Tongue (tissue), 3 donors: ENCODE data around the gene LIN52. TPM values are rescaled to one million over a fixed set of nuclear protein-coding genes. Genes with fewer than 3 reads are reported as not detected.
A peak's percentile ranks its signal among the peaks of the same experiment; 100 is the strongest.

Source experiments
- DNase-seq: peaks from one replicate; pipeline ENCODE4 v3.0.0-alpha.2; 2015
- small RNA-seq: library from RNA; depleted of rRNA; stranded (forward); fragments of <200 nt; gene quantifications from one replicate; pipeline ENCODE3, GENCODE V24; 2014; ENCODE audit warnings: low replicate concordance
- total RNA-seq: library from RNA; depleted of rRNA; stranded (reverse); fragments of >200 nt; gene quantifications from one replicate; pipeline ENCODE4 v1.2.3, GENCODE V29; 2014

Gene LIN52
- total RNA-seq, 1 donor from 2014 or later, result 9.5 TPM

GRCh38 chr14:74237441-74237840 lies 152.7 kb downstream of the LIN52 start:
- DNase-seq, result no peak

GRCh38 chr14:74238974-74239847 lies 154.5 kb downstream of the LIN52 start, which contains the start of gene VSX2:
VSX2 (plus strand) TSS chr14:74239449; CDS start chr14:74239562, 113 bp downstream.
- no peak for DNase-seq

DNA sequence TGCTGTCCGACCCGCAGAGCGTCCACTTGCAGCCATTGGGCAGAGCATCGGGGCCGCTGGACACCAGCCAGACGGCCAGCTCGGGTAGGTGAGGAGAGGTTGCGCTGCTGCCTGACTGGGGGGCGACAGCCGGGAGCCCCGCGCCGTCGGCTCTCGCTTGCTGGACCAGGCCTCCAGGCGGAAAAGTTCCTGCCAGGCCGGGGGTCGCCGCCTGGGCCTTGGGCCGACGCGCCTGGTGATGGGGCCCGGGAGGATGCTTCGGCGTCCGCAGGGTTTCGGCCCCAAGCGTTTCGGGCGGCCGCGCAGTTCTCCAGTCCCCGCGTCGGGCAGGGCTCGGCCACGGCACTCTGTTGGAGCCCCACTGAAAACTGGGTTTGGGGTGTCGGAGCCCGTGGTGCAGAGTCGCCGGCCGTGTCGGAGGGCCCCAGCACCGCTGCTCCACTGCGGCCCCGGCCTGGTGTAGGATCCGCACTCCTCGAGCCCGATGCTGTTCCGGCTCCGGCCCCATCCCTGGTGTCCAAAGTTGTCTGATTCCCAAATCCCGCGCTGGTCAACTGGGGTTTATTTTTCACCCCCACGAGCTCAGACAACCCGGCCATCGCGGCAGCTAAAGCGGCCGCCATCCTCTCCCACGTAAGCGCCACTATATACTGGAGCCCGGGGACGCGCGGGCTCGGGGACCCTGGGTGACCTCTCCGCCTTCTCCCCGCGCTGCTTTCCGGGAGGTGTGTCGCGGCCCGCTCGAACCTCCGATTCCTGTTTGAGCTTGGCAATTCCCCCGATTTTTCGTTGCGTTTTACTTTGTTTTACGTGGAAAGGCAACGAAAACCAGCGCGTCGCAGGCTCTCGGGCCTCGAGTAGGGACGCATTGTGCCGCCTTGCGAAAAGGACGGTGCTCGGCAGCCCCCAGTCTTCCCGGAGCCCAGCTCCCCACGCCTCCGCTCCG lies 155.4 kb downstream of the LIN52 start:
- peak; percentile 32 for DNase-seq

- DNase-seq, result peak; percentile 35
These were observed 156.3 kb downstream of the LIN52 start for GRCh38 chr14:74240794-74241651.

GRCh38 chr14:74241652-74242017 lies 156.9 kb downstream of the LIN52 start:
- no peak for DNase-seq

DNA sequence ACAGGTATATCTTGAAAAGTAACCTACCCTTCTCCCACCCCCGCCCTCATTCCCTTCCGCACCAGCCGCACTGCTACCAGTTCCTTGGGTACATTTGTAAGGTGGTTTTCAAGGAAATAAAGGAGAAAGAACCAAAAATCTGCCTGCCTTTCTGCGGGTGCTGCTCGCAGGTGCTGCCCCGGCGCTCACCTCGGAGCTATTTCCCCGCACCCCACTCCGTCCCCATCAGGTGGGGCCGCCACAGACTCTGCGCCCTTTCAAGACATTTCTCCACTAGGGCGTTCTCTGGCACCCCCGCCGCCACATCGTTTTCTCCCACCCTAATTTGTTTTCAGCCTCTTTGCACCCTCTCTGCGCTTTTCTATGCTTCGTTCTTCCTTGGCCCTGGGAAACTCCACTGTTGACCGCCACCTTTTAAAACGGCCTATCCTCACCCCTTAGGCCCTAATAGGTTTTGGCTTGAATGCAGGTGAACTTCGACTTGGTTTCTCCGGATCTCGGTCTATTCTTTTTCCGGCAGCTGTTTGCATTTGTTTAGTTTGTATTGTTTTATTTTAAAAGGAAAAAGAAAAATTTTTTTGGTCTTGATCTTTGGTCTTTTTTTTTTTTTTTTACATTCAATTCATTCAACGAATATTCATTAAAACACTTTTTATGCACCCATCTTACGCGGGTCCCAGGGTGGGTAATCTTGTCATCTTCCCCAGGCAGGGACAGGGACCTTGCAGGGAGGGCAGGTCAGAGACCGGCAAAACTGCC lies 157.4 kb downstream of the LIN52 start:
- DNase-seq, result peak; percentile 10

DNA sequence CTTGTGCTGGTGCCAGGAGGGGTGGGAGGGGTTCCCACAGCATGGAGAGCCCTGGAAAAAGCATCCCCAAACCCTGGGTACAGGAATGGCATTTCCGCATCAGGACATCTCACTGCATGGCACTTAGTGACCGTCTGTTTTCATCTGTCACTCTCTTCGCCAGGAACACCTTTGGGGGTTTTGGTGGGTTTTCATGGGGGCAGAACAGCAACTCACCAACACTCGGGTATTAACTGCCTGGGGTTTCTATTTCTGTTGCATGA lies 158.0 kb downstream of the LIN52 start:
- no peak for DNase-seq

GRCh38 chr14:74243051-74243450 lies 158.3 kb downstream of the LIN52 start:
- no peak for DNase-seq

GRCh38 chr14:74244115-74244514 lies 159.4 kb downstream of the LIN52 start:
- DNase-seq, result no peak

- DNase-seq, result no peak
These were observed 160.5 kb downstream of the LIN52 start for GRCh38 chr14:74245292-74245691.

DNA sequence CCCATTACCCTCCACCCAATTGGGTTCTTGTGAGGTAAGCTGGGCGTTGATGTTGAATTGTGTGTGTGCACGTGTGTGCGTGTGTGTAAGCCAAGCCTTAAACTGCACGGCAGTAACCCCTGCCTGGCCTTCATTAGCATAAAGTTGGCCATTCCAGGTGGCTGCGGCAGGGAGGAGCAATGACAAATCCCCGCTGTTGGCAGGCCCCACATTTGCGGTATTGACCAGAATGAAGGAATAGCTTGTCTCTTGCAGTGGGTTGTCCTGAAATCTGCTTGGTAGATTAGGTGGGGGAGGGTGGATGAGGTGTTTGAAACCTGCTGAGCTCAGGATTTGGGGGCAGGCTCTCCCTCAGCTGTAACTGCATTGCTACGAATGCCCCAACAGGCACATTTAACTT lies 161.8 kb downstream of the LIN52 start:
- DNase-seq, result no peak

DNA sequence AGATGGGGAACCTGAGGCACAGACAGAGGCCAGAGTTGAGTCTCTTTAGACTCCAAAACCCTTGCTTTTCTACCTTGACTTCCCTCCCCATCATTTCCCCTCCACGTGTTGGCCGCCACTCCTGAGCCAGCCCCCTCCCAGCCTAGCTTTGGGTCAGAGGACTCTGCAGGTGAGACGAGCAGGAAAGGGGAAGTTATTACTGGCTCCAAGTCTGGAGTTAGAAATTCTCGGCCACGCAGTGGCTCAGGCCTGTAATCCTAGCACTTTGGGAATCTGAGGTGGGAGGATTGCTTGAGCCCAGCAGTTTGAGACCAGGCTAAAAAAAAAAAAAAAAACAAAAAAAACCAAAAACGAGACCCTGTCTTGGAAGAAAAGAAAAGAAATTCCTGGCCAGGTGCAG lies 163.3 kb downstream of the LIN52 start:
- DNase-seq, result no peak

GRCh38 chr14:74249433-74250375 lies 164.9 kb downstream of the LIN52 start:
- no peak for DNase-seq

Small RNA genes lying within 50 kb of the gene (small RNA-seq; reads per million reads assigned to genes)
- gene AC006349.1, result not detected
- not detected for gene RN7SL530P

Other genes starting within 250 kb of the LIN52 start
- 7.5 TPM for gene PTGR2, start 233.1 kb upstream of the LIN52 start, total RNA-seq
- gene ZNF410, start 198.1 kb upstream of the LIN52 start, total RNA-seq, result 62.0 TPM
- gene FAM161B, start 134.9 kb upstream of the LIN52 start, total RNA-seq, result 4.9 TPM
- 67.0 TPM for gene COQ6, start 134.7 kb upstream of the LIN52 start, total RNA-seq
- 14.6 TPM for gene ENTPD5, start 65.7 kb upstream of the LIN52 start, total RNA-seq
- gene BBOF1, start 65.6 kb upstream of the LIN52 start, total RNA-seq, result 3.1 TPM
- gene ALDH6A1, start 503 bp upstream of the LIN52 start, total RNA-seq, result 28.0 TPM
- not detected for gene VSX2, start 154.5 kb downstream of the LIN52 start, total RNA-seq
- gene ABCD4, start 218.0 kb downstream of the LIN52 start, total RNA-seq, result 29.0 TPM